SK-N-SH (cell line): ENCODE data around the gene GPC5. TPM values are rescaled to one million over a fixed set of nuclear protein-coding genes. Genes with fewer than 3 reads are reported as not detected.

Experiments used
- CTCF ChIA-PET: fragments of 300-600, 350-600 bp; formaldehyde crosslinking; extraction: SDS; loops from one replicate; lab custom pipeline; 2021; lab: Yijun Ruan, JAX
- POLR2A ChIA-PET: fragments of 350-600 bp; sonication (Branson Sonifier 250); formaldehyde crosslinking; extraction: SDS; loops from one replicate; lab custom pipeline; 2020; ENCODE audit warnings: antibody characterized with exemption, inconsistent platforms; lab: Yijun Ruan, JAX
- DNase-seq: peaks from one replicate; pipeline ENCODE4 v3.0.0; 2012
- H2AFZ ChIP-seq: fragments of 200-600 bp; sonication (generic); 2 replicates; pipeline ENCODE4 v1.8.1; 2016; ENCODE audit warnings: antibody characterized with exemption, mild to moderate bottlenecking, low read depth
- H3F3A ChIP-seq: fragments of 200-600 bp; sonication (generic); replicated peaks from 2 replicates; pipeline ENCODE3; 2016; ENCODE audit warnings: antibody characterized with exemption, mild to moderate bottlenecking; ENCODE audit not compliant: insufficient read depth
- H3K27ac ChIP-seq, 2 experiments: fragments of 200-500 bp in 1 of 2; fragments of 200-600 bp in 1 of 2; sonication (Bioruptor generic) in 1 of 2; sonication (generic), shearing (Covaris generic) in 1 of 2; 2 replicates each; pipeline versions ENCODE4 v1.5.1 to v1.6.1; 2014 to 2016; ENCODE audit warnings: low read depth in 2 of 2, inconsistent platforms in 1 of 2, low read length in 1 of 2, mild to moderate bottlenecking in 1 of 2, mixed read lengths in 1 of 2
- H3K27me3 ChIP-seq: fragments of 200-600 bp; sonication (generic), shearing (Covaris generic); 2 replicates; pipeline ENCODE4 v1.6.1; 2016; ENCODE audit warnings: mixed run types; ENCODE audit not compliant: insufficient read depth
- H3K36me3 ChIP-seq, 2 experiments: fragments of 200-500 bp in 1 of 2; fragments of 200-600 bp in 1 of 2; sonication (Bioruptor generic) in 1 of 2; sonication (generic) in 1 of 2; replicated peaks in 1 of 2; 2 replicates each; pipeline versions ENCODE3 to v1.5.1; 2014 to 2016; ENCODE audit warnings: low read length in 1 of 2, mild to moderate bottlenecking in 1 of 2; ENCODE audit not compliant: insufficient read depth in 2 of 2, control insufficient read depth in 1 of 2
- H3K4me1 ChIP-seq, 2 experiments: fragments of 200-500 bp in 1 of 2; fragments of 200-600 bp in 1 of 2; sonication (Bioruptor generic) in 1 of 2; sonication (generic), shearing (Covaris generic) in 1 of 2; 2 replicates each; pipeline versions ENCODE4 v1.5.1 to v1.6.1; 2014 to 2016; ENCODE audit warnings: low read depth in 1 of 2, low read length in 1 of 2, mixed run types in 1 of 2; ENCODE audit not compliant: insufficient read depth in 2 of 2, control insufficient read depth in 1 of 2
- H3K4me2 ChIP-seq: fragments of 200-600 bp; sonication (generic), shearing (Covaris generic); 2 replicates; pipeline ENCODE4 v1.6.1; 2017; ENCODE audit warnings: mixed run types
- H3K4me3 ChIP-seq, 2 experiments: fragments of 200-500 bp in 1 of 2; fragments of 200-600 bp in 1 of 2; sonication (Bioruptor generic) in 1 of 2; sonication (generic), shearing (Covaris generic) in 1 of 2; 2 replicates each; pipeline versions ENCODE4 v1.5.1 to v1.8.1; 2014 to 2016; ENCODE audit warnings: low read depth in 2 of 2, inconsistent platforms in 1 of 2, low read length in 1 of 2, mild to moderate bottlenecking in 1 of 2, mixed read lengths in 1 of 2, moderate library complexity in 1 of 2
- H3K79me2 ChIP-seq: fragments of 200-600 bp; sonication (generic); 2 replicates; pipeline ENCODE4 v1.8.1; 2017; ENCODE audit warnings: mild to moderate bottlenecking; ENCODE audit not compliant: insufficient read depth
- H3K9ac ChIP-seq: fragments of 200-600 bp; sonication (generic); 2 replicates; pipeline ENCODE4 v1.6.1; 2017; ENCODE audit warnings: mixed run types
- H3K9me2 ChIP-seq: fragments of 200-600 bp; sonication (generic); 2 replicates; pipeline ENCODE4 v1.6.1; 2017; ENCODE audit warnings: mixed run types
- H3K9me3 ChIP-seq: fragments of 200-600 bp; sonication (generic); 2 replicates; pipeline ENCODE4 v1.6.1; 2017; ENCODE audit warnings: mixed run types, mild to moderate bottlenecking, moderate library complexity
- H4K20me1 ChIP-seq: fragments of 200-600 bp; sonication (generic); 2 replicates; pipeline ENCODE4 v1.6.1; 2017; ENCODE audit warnings: mild to moderate bottlenecking, mixed run types; ENCODE audit not compliant: insufficient read depth
- CHD2 ChIP-seq: fragments of 150-350 bp; IDR thresholded peaks from 2 replicates; pipeline ENCODE4 v1.6.1; 2018; ENCODE audit warnings: low read length; ENCODE audit not compliant: partially characterized antibody
- ELF1 ChIP-seq: IDR thresholded peaks from 2 replicates; pipeline ENCODE4 v1.4.0; 2012
- EP300 ChIP-seq, 2 experiments: IDR thresholded peaks; 2 replicates each; pipeline versions ENCODE4 v1.4.0 to v1.6.1; 2012; ENCODE audit warnings: borderline replicate concordance in 1 of 2, low read depth in 1 of 2, low read length in 1 of 2
- FOSL2 ChIP-seq: IDR thresholded peaks from 2 replicates; pipeline ENCODE4 v1.4.0; 2012; ENCODE audit warnings: low read depth, mild to moderate bottlenecking, moderate library complexity, borderline replicate concordance
- FOXJ3 ChIP-seq: sonication (generic); formaldehyde crosslinking; IDR thresholded peaks from 2 replicates; pipeline ENCODE4 v1.5.1; 2020; ENCODE audit warnings: mild to moderate bottlenecking, missing genetic modification reagents
- FOXM1 ChIP-seq: IDR thresholded peaks from 2 replicates; pipeline ENCODE4 v1.4.0; 2012; ENCODE audit warnings: low read depth, mild to moderate bottlenecking
- NFIC ChIP-seq: IDR thresholded peaks from 2 replicates; pipeline ENCODE4 v1.4.0; 2012; ENCODE audit warnings: borderline replicate concordance
- POLR2AphosphoS5 ChIP-seq: IDR thresholded peaks from 2 replicates; pipeline ENCODE4 v1.6.1; 2012; ENCODE audit warnings: low read depth, low read length
- RFX5 ChIP-seq: IDR thresholded peaks from 2 replicates; pipeline ENCODE4 v1.6.1; 2012; ENCODE audit warnings: mild to moderate bottlenecking, improper control_type of control experiment, low read length
- SIN3A ChIP-seq: IDR thresholded peaks from 2 replicates; pipeline ENCODE4 v1.6.1; 2012; ENCODE audit warnings: low read depth, mild to moderate bottlenecking, low read length, moderate library complexity, borderline replicate concordance
- TEAD4 ChIP-seq: IDR thresholded peaks from 2 replicates; pipeline ENCODE4 v1.4.0; 2012; ENCODE audit warnings: mild to moderate bottlenecking, borderline replicate concordance; ENCODE audit not compliant: insufficient read depth
- WGBS: methylation state at CpG from one replicate; pipeline ENCODE4 v1.1.6; 2017; ENCODE audit warnings: low lambda C conversion rate; 5-methylcytosine and 5-hydroxymethylcytosine counted together
- polyA plus RNA-seq, 3 experiments: library from polyadenylated mRNA; depleted of rRNA; stranded (reverse); fragments of >200 nt; gene quantifications; 2 replicates each; pipeline ENCODE4 v1.2.3, GENCODE V29; 2012
- TF ChIP-seq, protein P1 (sequence below): IDR thresholded peaks from 2 replicates; pipeline ENCODE4 v1.4.0; 2012; ENCODE audit warnings: low read depth, borderline replicate concordance
- TF ChIP-seq, protein P2 (sequence below): IDR thresholded peaks from 2 replicates; pipeline ENCODE4 v1.4.0; 2012; ENCODE audit warnings: low read depth
- TF ChIP-seq, protein P3 (sequence below): fragments of 150-350 bp; IDR thresholded peaks from 2 replicates; pipeline ENCODE4 v1.6.1; 2017; ENCODE audit warnings: antibody characterized with exemption, low read length, low read depth, borderline replicate concordance

GPC5 gene
- polyA plus RNA-seq, 1 of the 3 experiments (the other 2 are of a cell fraction): 0.03 TPM

DNA sequence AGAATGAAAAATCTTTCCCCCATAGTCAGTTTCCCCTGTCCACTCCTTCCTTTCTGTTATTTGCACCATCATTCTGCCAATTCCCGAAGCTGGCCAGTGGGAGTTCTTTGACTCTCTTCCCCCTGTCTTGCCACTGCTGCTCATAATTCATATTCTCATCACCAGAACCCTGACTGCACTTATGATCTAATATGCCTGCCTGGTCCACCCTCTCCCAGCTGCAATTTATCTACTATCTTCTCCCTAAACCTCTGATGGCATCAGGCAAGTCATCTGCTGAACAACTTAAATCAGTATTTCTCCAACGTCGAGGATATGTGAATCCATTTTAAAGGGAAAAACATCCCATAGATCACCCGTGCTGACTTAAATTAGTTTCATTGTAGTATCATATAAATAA is 1370.2 kb downstream of the GPC5 start:
- POLR2A ChIA-PET: no interaction called here
- H3K27ac ChIP-seq: no peak overlapping the region
- no peaks in the 10 kb centered on the region for H3K27me3 ChIP-seq
- CTCF ChIA-PET: no interaction called here
- no peaks in the 10 kb centered on the region for H3K36me3 ChIP-seq
- H3K9ac ChIP-seq: no peak overlapping the region
- no peaks in the 10 kb centered on the region for H3F3A ChIP-seq
- no peak overlapping the region for H3K4me3 ChIP-seq
- H2AFZ ChIP-seq: no peak overlapping the region
- TF ChIP-seq ELF1 (no peak), FOXJ3 (no peak), RFX5 (no peak), TEAD4 (no peak), EP300 (IDR thresholded peaks at IDR 0.05; ENCODE audit: borderline replicate concordance in 1 of 2, low read depth in 1 of 2, low read length in 1 of 2) (no peak)
- TF ChIP-seq, protein P1, sequence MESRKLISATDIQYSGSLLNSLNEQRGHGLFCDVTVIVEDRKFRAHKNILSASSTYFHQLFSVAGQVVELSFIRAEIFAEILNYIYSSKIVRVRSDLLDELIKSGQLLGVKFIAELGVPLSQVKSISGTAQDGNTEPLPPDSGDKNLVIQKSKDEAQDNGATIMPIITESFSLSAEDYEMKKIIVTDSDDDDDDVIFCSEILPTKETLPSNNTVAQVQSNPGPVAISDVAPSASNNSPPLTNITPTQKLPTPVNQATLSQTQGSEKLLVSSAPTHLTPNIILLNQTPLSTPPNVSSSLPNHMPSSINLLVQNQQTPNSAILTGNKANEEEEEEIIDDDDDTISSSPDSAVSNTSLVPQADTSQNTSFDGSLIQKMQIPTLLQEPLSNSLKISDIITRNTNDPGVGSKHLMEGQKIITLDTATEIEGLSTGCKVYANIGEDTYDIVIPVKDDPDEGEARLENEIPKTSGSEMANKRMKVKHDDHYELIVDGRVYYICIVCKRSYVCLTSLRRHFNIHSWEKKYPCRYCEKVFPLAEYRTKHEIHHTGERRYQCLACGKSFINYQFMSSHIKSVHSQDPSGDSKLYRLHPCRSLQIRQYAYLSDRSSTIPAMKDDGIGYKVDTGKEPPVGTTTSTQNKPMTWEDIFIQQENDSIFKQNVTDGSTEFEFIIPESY: no peak
- H3K79me2 ChIP-seq: no peaks in the 10 kb centered on the region
- no peak for DNase-seq
- no peak overlapping the region for H3K4me2 ChIP-seq
- no peaks in the 10 kb centered on the region for H4K20me1 ChIP-seq
- H3K9me2 ChIP-seq: no peaks in the 10 kb centered on the region
- no peaks in the 10 kb centered on the region for H3K9me3 ChIP-seq
- H3K4me1 ChIP-seq: no peaks in the 10 kb centered on the region; a peak in 2 of 4 replicates
- 61% methylated on average over 4 of the region's 4 CpGs for WGBS

DNA sequence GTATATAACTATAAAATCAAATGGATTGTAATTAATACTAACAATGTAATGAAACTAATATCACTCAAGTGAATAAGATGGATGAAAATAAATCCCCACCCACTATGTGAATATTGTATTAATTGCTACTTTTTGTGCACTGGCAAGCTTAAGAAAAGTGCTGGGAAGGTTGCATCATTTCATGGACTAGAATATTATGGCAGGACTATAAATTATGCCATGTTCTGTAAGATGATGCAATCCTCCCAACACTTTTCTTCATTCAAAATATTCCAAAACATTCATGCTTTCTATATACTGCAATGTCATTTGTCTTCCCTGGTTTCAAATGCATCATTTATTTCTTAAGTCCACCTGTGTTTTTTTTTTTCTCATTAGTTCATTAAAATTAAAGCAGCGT is 1370.6 kb downstream of the GPC5 start:
- no peaks in the 10 kb centered on the region for H3K27me3 ChIP-seq
- H3K9me3 ChIP-seq: no peaks in the 10 kb centered on the region
- no peak overlapping the region for H3K4me2 ChIP-seq
- H3K79me2 ChIP-seq: no peaks in the 10 kb centered on the region
- ChIA-PET CTCF (no interaction called here), POLR2A (no interaction called here)
- H3K4me1 ChIP-seq: no peaks in the 10 kb centered on the region; a peak in 2 of 4 replicates
- no peak overlapping the region for H3K4me3 ChIP-seq
- no peaks in the 10 kb centered on the region for H3K36me3 ChIP-seq
- H3F3A ChIP-seq: no peaks in the 10 kb centered on the region
- WGBS: 43% methylated on average over 1 of the region's 1 CpG
- H2AFZ ChIP-seq: no peak overlapping the region
- H3K9ac ChIP-seq: no peak overlapping the region
- no peak for DNase-seq
- no peak overlapping the region for H3K27ac ChIP-seq
- TF ChIP-seq ELF1: no peak
- TF ChIP-seq FOSL2: no peak
- TF ChIP-seq, protein P2, sequence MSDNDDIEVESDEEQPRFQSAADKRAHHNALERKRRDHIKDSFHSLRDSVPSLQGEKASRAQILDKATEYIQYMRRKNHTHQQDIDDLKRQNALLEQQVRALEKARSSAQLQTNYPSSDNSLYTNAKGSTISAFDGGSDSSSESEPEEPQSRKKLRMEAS: no peak
- no peak for TF ChIP-seq POLR2AphosphoS5
- TF ChIP-seq, protein P3, sequence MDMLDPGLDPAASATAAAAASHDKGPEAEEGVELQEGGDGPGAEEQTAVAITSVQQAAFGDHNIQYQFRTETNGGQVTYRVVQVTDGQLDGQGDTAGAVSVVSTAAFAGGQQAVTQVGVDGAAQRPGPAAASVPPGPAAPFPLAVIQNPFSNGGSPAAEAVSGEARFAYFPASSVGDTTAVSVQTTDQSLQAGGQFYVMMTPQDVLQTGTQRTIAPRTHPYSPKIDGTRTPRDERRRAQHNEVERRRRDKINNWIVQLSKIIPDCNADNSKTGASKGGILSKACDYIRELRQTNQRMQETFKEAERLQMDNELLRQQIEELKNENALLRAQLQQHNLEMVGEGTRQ: no peak
- no peak for TF ChIP-seq FOXM1
- TF ChIP-seq CHD2: no peak
- TF ChIP-seq FOXJ3: no peak
- no peak for TF ChIP-seq TEAD4
- no peak for TF ChIP-seq SIN3A
- no peak for TF ChIP-seq NFIC
- no peaks in the 10 kb centered on the region for H3K9me2 ChIP-seq
- no peaks in the 10 kb centered on the region for H4K20me1 ChIP-seq
